Measurements from ENCODE around the gene PTDSS2. TPM values are rescaled to one million over a fixed set of nuclear protein-coding genes. Genes with fewer than 3 reads are reported as not detected.

Gene PTDSS2
- total RNA-seq, 4 donors from 2014 or later = 33.0 to 45.2 (median 39.0) TPM

DNA sequence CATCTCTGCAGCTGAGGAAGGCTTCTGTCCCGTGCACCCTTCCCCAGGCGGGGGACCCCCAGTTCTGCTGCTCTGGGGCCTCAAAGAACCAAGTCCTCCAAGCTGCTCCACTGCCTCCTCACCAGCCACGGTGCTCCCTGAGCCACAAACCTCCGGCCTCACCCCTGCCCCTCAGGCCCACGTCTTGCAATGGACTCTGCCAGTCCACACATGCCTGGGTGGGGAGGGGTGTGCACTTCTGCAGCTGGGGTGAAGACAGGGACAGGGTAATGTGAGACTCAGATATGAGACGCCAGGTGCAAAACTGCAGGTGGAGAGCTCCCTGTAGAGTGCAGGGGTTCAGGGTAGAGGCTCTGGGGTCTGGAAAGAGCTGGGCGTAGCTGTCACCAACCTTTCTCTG is 3.2 kb upstream of the PTDSS2 start:
- ATAC-seq (ENCODE audit: low FRiP score) (no peak), DNase-seq (ENCODE audit: low spot score) (no peak)
- TF ChIP-seq, protein P1, sequence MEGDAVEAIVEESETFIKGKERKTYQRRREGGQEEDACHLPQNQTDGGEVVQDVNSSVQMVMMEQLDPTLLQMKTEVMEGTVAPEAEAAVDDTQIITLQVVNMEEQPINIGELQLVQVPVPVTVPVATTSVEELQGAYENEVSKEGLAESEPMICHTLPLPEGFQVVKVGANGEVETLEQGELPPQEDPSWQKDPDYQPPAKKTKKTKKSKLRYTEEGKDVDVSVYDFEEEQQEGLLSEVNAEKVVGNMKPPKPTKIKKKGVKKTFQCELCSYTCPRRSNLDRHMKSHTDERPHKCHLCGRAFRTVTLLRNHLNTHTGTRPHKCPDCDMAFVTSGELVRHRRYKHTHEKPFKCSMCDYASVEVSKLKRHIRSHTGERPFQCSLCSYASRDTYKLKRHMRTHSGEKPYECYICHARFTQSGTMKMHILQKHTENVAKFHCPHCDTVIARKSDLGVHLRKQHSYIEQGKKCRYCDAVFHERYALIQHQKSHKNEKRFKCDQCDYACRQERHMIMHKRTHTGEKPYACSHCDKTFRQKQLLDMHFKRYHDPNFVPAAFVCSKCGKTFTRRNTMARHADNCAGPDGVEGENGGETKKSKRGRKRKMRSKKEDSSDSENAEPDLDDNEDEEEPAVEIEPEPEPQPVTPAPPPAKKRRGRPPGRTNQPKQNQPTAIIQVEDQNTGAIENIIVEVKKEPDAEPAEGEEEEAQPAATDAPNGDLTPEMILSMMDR (IDR thresholded peaks at IDR 0.05) = no peak

DNA sequence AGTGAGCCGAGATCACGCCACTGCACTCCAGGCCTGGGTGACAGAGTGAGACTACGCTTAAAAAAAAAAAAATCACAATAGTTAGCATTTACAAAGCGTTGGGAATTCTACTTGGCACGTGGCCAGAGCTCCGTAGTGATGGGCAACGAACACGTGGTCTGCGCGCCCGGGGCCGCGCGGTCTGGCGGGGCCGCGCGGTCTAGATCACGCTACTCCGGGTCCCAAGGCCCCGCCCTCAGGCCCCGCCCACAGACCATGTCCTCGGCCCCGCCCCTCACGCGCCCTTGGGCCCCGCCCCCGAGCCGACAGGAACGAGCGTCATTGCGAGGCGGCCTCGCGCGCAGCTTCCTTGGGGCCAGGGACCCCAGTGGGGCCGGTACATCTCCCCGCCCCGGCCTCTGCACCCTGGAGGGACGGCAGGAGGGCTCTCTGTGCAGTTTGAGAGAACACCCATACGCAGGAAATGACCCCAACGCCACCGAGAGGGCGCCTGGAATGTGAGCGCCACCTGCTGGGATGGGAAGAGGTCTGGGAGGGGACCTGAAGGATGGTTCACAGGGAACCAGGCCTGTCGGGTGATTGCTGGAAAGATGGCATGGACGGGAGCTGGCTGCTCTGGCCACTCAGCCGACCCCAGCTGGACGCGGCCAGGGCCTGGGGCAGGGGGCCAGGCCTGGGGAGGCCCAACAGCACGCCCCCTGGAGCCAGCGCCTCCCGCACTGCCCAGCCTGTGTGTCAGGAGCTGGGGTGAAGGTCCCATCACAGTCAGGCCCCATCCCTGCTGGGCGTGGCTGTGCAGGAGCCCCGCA is 2.0 kb upstream of the PTDSS2 start:
- peak; percentile 98 for DNase-seq (ENCODE audit: low spot score)
- ATAC-seq (ENCODE audit: low FRiP score) = peak; percentile 86
- TF ChIP-seq, protein P1 (IDR thresholded peaks at IDR 0.05) = peak in 2 of 3 donors; percentile 49 to 58

DNA sequence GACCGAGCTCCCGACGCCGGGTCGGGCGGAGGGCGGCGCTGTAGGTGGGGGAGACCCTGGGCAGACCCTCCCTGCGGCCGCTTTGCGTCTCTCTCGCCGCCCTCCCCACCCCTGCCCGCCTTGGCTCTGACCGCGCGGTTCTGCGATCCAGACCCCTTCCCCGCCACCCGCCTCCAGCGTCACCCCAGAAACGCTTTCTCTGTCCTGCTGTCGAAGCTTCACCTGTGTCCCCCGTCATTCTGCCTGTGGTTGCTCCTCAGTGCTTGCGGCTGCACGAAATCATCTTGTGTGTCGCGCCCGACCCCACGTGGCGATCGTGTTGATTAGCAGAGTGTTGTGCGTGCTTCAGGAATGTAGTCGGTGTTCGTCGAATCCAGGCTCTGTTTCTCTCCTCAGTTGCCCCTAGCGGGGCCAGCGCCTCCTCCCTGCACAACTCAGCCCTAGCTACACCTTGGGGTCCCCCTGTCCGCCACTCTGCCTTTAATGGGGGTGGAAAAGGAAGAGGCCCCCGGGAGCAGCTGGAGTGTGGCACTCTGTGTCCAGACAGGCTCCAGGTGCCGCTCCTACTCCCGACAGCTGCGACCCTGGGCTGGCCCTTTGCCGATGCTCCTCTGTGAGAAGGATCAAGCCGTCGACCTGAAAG is 851 bp downstream of the PTDSS2 start:
- peak; percentile 12 for ATAC-seq (ENCODE audit: low FRiP score)
- TF ChIP-seq, protein P1 (IDR thresholded peaks at IDR 0.05) = no peak
- DNase-seq (ENCODE audit: low spot score) = no peak

DNA sequence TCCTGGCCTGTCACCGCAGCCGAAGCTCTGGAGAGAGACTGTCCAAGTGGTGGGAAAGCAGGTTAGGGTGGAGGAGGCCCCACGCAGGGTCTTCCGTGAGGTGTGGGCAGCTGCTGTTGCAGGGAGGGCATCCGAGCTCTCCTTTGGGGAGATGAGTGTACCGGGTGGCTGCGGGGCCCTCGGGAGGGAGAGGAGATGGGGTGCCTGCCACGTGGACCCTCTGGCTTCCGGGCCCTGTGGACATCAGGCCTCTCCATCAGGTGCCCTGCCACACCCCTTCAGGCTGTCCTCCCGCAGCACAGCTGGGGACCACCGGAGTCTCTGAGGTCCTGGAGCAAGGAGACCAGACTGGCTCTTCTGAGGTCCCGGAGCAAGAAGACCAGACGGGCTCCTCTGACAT is 1.7 kb downstream of the PTDSS2 start:
- ATAC-seq (ENCODE audit: low FRiP score) = no peak
- no peak for DNase-seq (ENCODE audit: low spot score)
- TF ChIP-seq, protein P1 (IDR thresholded peaks at IDR 0.05) = no peak

DNA sequence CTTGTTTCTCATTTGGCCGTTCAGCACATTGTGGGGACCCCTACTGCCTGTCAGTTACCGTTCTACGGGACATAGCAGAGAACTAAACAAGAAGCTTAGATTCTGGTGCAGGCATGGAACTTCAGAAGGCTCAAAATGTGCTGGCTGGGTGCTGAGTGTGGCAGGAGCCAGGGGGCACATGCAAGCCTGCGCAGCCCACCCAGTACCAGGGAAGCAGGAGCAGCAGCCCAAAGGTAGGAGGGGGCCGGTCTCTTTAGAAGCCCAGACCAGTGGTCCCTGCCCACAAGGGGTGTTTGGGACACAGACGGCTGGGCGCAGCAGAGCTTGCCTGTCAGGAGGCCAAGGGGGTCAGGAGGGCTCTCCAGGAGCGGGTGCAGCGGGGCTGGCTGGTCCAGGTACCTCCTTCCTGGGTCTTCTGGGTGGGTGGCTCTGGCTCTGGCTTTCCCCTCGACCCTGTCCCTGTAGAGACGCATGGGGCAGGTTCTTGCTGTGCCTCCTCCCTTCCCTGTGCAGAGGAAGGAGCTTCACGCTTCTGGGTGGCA is 2.2 kb downstream of the PTDSS2 start:
- DNase-seq (ENCODE audit: low spot score) (no peak), ATAC-seq (ENCODE audit: low FRiP score) (no peak)
- TF ChIP-seq, protein P1 (IDR thresholded peaks at IDR 0.05) = no peak

DNA sequence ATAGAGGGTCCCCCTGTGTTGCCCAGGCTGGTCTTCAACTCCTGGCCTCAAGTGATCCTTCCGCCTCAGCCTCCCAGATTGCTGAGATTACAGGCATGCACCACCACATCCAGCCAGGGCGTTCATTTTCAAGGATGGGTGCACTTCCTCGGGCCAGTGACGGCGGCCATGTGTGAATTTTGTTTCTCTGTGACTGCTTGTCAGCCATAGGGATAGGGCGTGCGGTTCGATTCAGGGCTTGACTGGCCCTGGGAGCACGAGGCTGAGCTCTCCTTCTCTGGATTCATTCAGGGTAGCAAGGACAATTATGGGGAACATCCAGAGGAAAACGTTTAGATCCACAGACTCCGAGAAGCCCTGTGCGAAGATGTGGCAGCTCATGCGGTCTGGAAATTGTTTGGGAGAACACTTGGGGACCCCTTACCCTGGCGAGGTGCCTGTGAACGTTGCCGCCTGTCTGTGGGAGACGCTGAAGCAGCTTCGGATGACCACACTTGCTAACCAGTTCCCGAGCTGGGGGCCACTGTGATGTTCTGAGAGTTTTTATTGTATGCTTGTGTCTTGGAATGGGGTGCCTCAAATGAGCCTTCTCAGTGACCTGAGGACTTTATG is 2.9 kb downstream of the PTDSS2 start:
- ATAC-seq (ENCODE audit: low FRiP score) (no peak), DNase-seq (ENCODE audit: low spot score) (no peak)

More for the DNA sequence above, 2.9 kb downstream of the PTDSS2 start:
- TF ChIP-seq, protein P1 (IDR thresholded peaks at IDR 0.05) = no peak
